ENCODE measurements around the gene SEMA5B.

DNA sequence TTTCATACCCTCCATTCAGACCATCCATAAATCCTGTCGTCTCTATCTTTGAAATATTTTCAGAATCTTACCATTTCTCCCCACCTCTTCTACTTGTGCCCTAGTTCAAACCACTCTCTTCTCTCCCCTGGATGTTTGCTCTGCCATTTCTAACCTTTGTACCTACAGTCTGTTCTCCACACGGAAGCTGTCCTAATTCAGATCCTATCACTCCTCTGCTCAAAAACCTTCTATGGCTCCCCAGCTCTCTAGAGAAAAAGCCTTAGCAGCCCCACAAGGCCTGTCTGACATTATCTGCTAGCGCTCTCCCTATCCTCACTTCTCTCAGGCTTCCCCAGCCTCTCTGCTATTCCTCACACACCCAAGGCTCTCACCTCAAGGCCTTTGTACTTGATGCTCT, 4.5 kb upstream of the SEMA5B start:
- no peak for TF ChIP-seq SUZ12 (IDR thresholded peaks at IDR 0.05; ENCODE audit: extremely low read depth, insufficient read depth, insufficient read length)
- TF ChIP-seq YY1 (IDR thresholded peaks at IDR 0.05; ENCODE audit: insufficient read depth, insufficient read length), result no peak

Data from NT2/D1 (cell line).